Right ventricle myocardium inferior (tissue), 1 donor: ENCODE data around the gene VPS13C. TPM values are rescaled to one million over a fixed set of nuclear protein-coding genes. Genes with fewer than 3 reads are reported as not detected.

Source experiments
- ATAC-seq: fragments of 200-7000 bp; cut with Tn5 transposase; one replicate; pipeline ENCODE4 v1.9.1; 2020; ENCODE audit warnings: mild to moderate bottlenecking, moderate library complexity
- DNase-seq: peaks from one replicate; pipeline ENCODE4 v3.0.0; 2021; ENCODE audit errors: missing footprints
- intact Hi-C: fragments of 100-400 bp; cut with DNase I; formaldehyde crosslinking; loops from one replicate; pipeline ENCODE4 v1.11.0; 2022
- total RNA-seq: library from RNA; stranded (reverse); fragmentation: NEBNext Ultra II Directional; extraction: Animal tissue kit (Norgen Biotek cat#: 25700); gene quantifications from one replicate; pipeline ENCODE4 v1.2.1, GENCODE V29; 2021
- donor health status: DM: no; HTN: yes; CAD: no; lungs with severe emphysema.

The VPS13C gene
- total RNA-seq, 1 donor from 2014 or later = 34.5 TPM

- intact Hi-C loops = no loop called here
These were observed 244.7 kb downstream of the VPS13C start for GRCh38 chr15:61815356-61816083.

GRCh38 chr15:61812476-61812875 lies 247.8 kb downstream of the VPS13C start:
- DNase-seq (no peak), ATAC-seq (no peak)
- intact Hi-C loops = no loop called here

More at GRCh38 chr15:61815356-61816083, 244.7 kb downstream of the VPS13C start:
- DNase-seq (no peak), ATAC-seq (no peak)

GRCh38 chr15:61811952-61812351 lies 248.3 kb downstream of the VPS13C start:
- DNase-seq (no peak), ATAC-seq (no peak)
- intact Hi-C loops = no loop called here

- intact Hi-C loops = no loop called here
- DNase-seq = no peak
- ATAC-seq = no peak
These were observed 251.0 kb downstream of the VPS13C start for GRCh38 chr15:61809216-61809615.

- no peak for DNase-seq
- no peak for ATAC-seq
These were observed 252.8 kb downstream of the VPS13C start for GRCh38 chr15:61807281-61807929.

More at GRCh38 chr15:61807281-61807929, 252.8 kb downstream of the VPS13C start:
- intact Hi-C loops = no loop called here

Other genes starting within 250 kb of the VPS13C start
- gene C2CD4A, start 6.5 kb upstream of the VPS13C start, total RNA-seq = not detected
- 2.5 TPM for gene C2CD4B, start 104.8 kb upstream of the VPS13C start, total RNA-seq